Thyroid gland (tissue), 4 donors: ENCODE data around the gene RHBDD1. TPM values are rescaled to one million over a fixed set of nuclear protein-coding genes. Genes with fewer than 3 reads are reported as not detected.

Experiments
- DNase-seq, 2 donors: peaks; one replicate each; pipeline ENCODE4 v3.0.0-alpha.2; 2019
- H3K27ac ChIP-seq, 3 donors: fragments of 200-600 bp; sonication (generic); 1 replicate in 2 of 3; 2 replicates in 1 of 3; pipeline ENCODE4 v1.5.1; 2016 to 2019; ENCODE audit warnings: mild to moderate bottlenecking in 1 of 3, moderate library complexity in 1 of 3
- H3K27me3 ChIP-seq: fragments of 200-600 bp; sonication (generic); one replicate; pipeline ENCODE4 v1.5.1; 2019
- H3K36me3 ChIP-seq, 2 donors: fragments of 200-600 bp; sonication (generic); one replicate each; pipeline ENCODE4 v1.5.1; 2016 to 2019
- H3K4me1 ChIP-seq, 2 donors: fragments of 200-600 bp; sonication (generic); one replicate each; pipeline ENCODE4 v1.5.1; 2017 to 2019
- H3K4me3 ChIP-seq, 3 donors: fragments of 200-600 bp; sonication (generic); replicated peaks in 1 of 3; 1 replicate in 2 of 3; 2 replicates in 1 of 3; pipeline ENCODE4 v1.5.1; 2016; ENCODE audit warnings: mild to moderate bottlenecking in 1 of 3
- H3K9me3 ChIP-seq: fragments of 200-600 bp; sonication (generic); one replicate; pipeline ENCODE4 v1.5.1; 2017
- CTCF ChIP-seq, 6 experiments: fragments of 200-600 bp in 3 of 6; fragments of 450-650 bp in 3 of 6; sonication (generic) in 3 of 6; IDR thresholded peaks; one replicate each; pipeline ENCODE4 v1.5.1; 2016 to 2019; ENCODE audit warnings: antibody characterized with exemption in 6 of 6, mild to moderate bottlenecking in 2 of 6, inconsistent platforms in 1 of 6, moderate library complexity in 1 of 6
- POLR2A ChIP-seq, 2 donors: fragments of 450-650 bp; IDR thresholded peaks; one replicate each; pipeline ENCODE4 v1.6.1; 2017; ENCODE audit warnings: antibody characterized with exemption in 2 of 2, mild to moderate bottlenecking in 2 of 2, moderate library complexity in 1 of 2
- WGBS, 2 donors: methylation state at CpG; one replicate each; pipeline ENCODE4 v1.1.5; 2017; 5-methylcytosine and 5-hydroxymethylcytosine counted together
- intact Hi-C: fragments of 100-400 bp; cut with DNase I; formaldehyde crosslinking; loops from one replicate; pipeline ENCODE4 v1.15.1; 2023
- total RNA-seq, 4 donors: library from RNA; depleted of rRNA; stranded (reverse); fragments of >200 nt; gene quantifications; one replicate each; pipeline ENCODE4 v1.2.3, GENCODE V29; 2016

The RHBDD1 gene
- total RNA-seq, 4 donors from 2014 or later = 17.2 to 36.5 (median 26.2) TPM

GRCh38 chr2:226836548-226836885, 663 bp downstream of the RHBDD1 start:
- peaks cover 17 to 22% of the 10 kb centered on the region in 2 donors for H3K4me1 ChIP-seq
- no peaks in the 10 kb centered on the region for H3K27me3 ChIP-seq
- DNase-seq = no peak
- WGBS, 2 donors = 3 to 4% methylated on average over 6 of the region's 6 CpGs
- no peaks in the 10 kb centered on the region for H3K9me3 ChIP-seq
- TF ChIP-seq CTCF (IDR thresholded peaks at IDR 0.05) (no peak), POLR2A (IDR thresholded peaks at IDR 0.05) (no peak)
- H3K27ac ChIP-seq = peak overlapping the region; percentile 92 to 98 (median 98)
- intact Hi-C loops = no loop called here
- no peaks in the 10 kb centered on the region for H3K36me3 ChIP-seq
- peak overlapping the region; percentile 62 to 78 (median 77) for H3K4me3 ChIP-seq

- Histone ChIP-seq H3K4me3 (no peak overlapping the region), H3K4me1 (peaks cover 17 to 22% of the 10 kb centered on the region in 2 donors), H3K36me3 (no peaks in the 10 kb centered on the region), H3K27me3 (no peaks in the 10 kb centered on the region), H3K27ac (no peak overlapping the region), H3K9me3 (no peaks in the 10 kb centered on the region)
- intact Hi-C loops = no loop called here
- no peak for DNase-seq
- no peak for TF ChIP-seq CTCF (IDR thresholded peaks at IDR 0.05)
- no peak for TF ChIP-seq POLR2A (IDR thresholded peaks at IDR 0.05)
- 92 to 93% methylated on average over 7 of the region's 7 CpGs for WGBS, 2 donors
Observed at GRCh38 chr2:226837334-226837733, 1.5 kb downstream of the RHBDD1 start.

GRCh38 chr2:226837787-226838603, 2.1 kb downstream of the RHBDD1 start:
- no peak for DNase-seq
- H3K9me3 ChIP-seq = no peaks in the 10 kb centered on the region
- H3K27ac ChIP-seq = no peak overlapping the region
- no peak for TF ChIP-seq POLR2A (IDR thresholded peaks at IDR 0.05)
- no peak for TF ChIP-seq CTCF (IDR thresholded peaks at IDR 0.05)
- H3K4me1 ChIP-seq = peaks cover 17 to 22% of the 10 kb centered on the region in 2 donors
- H3K36me3 ChIP-seq = no peaks in the 10 kb centered on the region
- no peaks in the 10 kb centered on the region for H3K27me3 ChIP-seq
- WGBS, 2 donors = 89% methylated on average over 12 of the region's 12 CpGs
- H3K4me3 ChIP-seq = no peak overlapping the region
- intact Hi-C loops = no loop called here

GRCh38 chr2:226838722-226839121, 2.9 kb downstream of the RHBDD1 start:
- Histone ChIP-seq H3K36me3 (no peaks in the 10 kb centered on the region), H3K4me3 (no peak overlapping the region), H3K4me1 (peaks cover 17 to 22% of the 10 kb centered on the region in 2 donors), H3K27ac (no peak overlapping the region), H3K9me3 (no peaks in the 10 kb centered on the region), H3K27me3 (no peaks in the 10 kb centered on the region)
- no peak for TF ChIP-seq POLR2A (IDR thresholded peaks at IDR 0.05)
- TF ChIP-seq CTCF (IDR thresholded peaks at IDR 0.05) = no peak
- no peak for DNase-seq
- intact Hi-C loops = no loop called here
- 79 to 87% methylated on average over 3 of the region's 3 CpGs for WGBS, 2 donors

GRCh38 chr2:226839161-226839560, 3.3 kb downstream of the RHBDD1 start:
- H3K4me1 ChIP-seq = peaks cover 17 to 22% of the 10 kb centered on the region in 2 donors
- H3K27ac ChIP-seq = no peak overlapping the region
- H3K36me3 ChIP-seq = no peaks in the 10 kb centered on the region
- intact Hi-C loops = no loop called here
- no peak for DNase-seq
- no peaks in the 10 kb centered on the region for H3K27me3 ChIP-seq
- H3K9me3 ChIP-seq = no peaks in the 10 kb centered on the region
- TF ChIP-seq CTCF (IDR thresholded peaks at IDR 0.05) (no peak), POLR2A (IDR thresholded peaks at IDR 0.05) (no peak)
- WGBS, 2 donors = 95% methylated on average over 10 of the region's 10 CpGs
- H3K4me3 ChIP-seq = no peak overlapping the region
